HK-2 (cell line): ENCODE results near the gene DOCK10.
"Not testable (repeated sequence)": the region's sequence is repeated elsewhere in the genome, so short reads cannot be mapped to it uniquely, and the experiment has no call there.

ENCODE experiments used
- DNase-seq: peaks from one replicate; pipeline ENCODE4 v3.0.0-alpha.2; 2018; ENCODE audit not compliant: unreplicated experiment

Gene DOCK10

DNA sequence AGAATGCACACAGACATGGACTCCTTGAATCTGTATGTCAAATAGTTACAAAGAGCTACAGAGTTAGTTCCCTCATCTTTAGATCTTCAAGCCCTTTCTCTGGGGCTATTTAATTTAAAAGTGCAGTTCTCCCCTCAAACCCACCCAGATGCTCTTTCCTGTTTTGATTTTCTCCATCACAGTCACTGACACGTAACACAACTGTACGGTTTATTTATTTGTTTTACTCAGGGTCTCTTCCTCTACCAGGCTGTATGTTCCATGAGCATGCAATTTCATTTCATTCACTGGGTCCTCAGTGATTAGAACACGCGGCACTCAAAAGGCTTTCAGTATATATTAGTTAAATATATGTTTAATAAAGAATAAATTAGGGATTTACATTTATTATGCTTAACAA, 94.7 kb downstream of the DOCK10 start:
- no peak for DNase-seq

DNA sequence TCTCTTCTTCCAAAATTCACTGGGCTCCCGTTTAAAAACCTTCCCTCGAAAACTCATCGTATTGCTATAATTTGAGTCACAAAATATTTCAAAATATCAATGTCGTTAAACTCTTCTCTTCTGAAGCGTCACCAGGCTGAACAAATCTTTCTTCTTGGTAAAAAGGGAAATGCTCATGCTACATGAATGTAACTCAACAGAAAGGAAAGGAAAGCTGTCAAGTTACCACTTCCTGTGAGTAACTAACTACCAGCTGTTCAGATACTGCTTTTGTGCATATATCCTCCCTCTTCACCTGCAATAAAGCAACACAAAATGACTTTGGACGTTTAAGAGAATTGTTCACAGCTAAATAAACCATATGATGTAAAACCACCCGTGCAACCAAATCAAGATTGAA, 95.4 kb downstream of the DOCK10 start:
- DNase-seq = no peak

DNA sequence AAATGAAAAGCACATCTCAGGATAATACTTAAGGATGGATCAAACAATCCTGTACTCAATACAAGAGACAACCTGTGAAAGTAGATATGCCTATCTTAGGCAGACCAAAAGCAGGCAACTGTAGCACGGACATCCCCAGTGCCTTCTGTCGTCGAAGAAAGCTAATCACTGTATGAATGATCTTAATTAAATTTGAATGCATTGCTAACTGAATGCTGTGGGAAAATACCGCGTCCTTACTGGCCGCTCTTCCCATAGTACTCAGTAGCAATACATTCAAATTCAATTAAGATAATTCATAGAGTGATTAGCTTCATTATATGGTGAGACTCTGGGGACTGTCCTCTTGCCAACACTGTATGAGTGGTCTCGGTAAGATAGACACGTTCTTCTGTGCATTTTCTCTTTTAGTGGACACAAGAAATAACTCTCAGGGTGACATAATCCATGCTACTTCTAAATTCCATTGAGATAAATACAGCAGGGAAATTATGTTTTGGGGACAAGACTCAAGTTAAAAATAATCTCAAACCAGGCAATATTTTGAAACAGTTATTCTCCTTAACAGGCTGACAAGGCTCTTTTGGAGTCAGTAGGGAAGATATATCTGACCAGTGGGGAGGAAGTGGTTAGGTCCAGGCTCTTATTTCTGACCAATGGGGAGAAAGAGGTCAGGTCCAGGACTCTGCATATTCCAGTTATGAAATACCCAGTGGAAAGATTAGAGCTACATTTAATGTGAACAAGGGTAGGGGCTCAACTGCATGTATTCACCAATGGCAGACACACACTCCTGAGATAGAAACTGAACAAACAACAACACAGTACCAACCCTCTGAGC, 97.3 kb downstream of the DOCK10 start:
- DNase-seq = no peak

DNA sequence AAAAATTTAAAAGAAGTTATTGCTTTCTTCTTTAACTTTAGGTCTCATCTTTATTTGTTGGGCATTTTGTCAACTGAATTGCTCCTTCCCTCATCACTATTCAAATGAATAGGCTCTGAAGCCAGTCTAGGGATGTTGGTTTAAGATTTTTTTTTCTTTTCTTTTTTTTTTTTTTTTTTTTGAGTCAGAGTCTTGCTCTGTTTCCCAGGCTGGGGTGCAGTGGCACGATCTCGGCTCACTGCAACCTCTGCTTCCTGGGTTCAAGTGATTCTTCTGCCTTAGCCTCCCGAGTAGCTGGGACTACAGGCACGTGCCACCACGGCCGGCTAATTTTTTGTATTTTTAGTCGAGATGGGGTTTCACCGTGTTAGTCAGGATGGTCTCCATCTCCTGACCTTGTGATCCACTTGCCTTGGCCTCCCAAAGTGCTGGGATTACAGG, 98.6 kb downstream of the DOCK10 start:
- DNase-seq = not testable (repeated sequence)

GRCh38 chr2:224941960-224942359, 100.3 kb downstream of the DOCK10 start:
- DNase-seq = no peak

DNA sequence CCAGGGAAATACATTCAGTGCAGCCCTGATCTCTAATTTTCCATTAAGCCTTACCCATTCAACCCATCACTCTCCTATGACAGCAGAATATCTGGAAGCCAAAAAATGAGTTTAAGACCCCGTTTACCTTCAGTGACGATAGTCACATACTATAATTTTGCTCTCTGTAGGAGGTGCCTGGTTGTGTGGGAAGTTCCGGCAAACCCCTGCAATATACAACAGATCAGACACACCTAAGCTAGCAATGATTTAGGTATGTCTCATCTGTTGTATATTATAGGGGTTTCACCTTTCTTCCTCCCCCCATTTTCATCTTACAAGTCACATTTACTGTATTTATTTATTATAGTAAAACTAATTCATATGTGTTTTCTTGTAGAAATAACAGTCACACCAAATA, 101.7 kb downstream of the DOCK10 start:
- no peak for DNase-seq

- DNase-seq = no peak
Observed at GRCh38 chr2:224938651-224939182, 103.6 kb downstream of the DOCK10 start.

- no peak for DNase-seq
Observed at GRCh38 chr2:224937887-224938286, 104.4 kb downstream of the DOCK10 start.

DNA sequence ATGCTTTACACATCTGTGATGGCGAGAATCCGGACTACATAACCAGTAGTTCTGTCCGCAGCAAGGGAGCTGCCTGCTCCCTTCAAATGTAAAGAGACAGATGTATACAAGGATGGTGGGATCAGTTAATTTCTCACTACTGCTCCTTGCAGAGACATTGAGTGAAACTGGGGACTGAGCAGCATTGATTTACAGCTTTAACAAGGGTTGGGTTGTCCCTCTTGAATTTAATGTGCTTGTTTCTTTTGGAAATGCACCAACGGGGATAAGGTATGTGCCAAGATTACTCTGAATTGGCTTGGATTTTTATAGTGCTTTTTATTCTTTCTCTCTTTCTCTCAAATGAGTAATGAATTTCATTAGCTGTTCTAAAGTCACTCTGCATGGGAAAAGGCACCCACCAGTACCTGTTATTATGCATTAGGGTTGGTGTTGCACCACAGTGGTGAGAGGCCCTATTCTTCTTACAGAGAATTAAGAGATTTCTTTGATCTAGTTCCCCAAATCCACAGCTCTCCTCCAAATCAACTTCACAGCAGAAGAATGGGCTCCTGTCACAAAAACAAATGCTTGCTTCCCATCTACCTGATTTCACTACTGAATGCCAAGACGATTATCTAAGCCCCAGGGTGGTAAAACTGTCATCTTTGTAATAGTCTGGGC, 107.6 kb downstream of the DOCK10 start:
- DNase-seq = no peak

- no peak for DNase-seq
Observed at GRCh38 chr2:224933431-224933830, 108.8 kb downstream of the DOCK10 start.

GRCh38 chr2:224932522-224932921, 109.7 kb downstream of the DOCK10 start:
- DNase-seq = no peak

DNA sequence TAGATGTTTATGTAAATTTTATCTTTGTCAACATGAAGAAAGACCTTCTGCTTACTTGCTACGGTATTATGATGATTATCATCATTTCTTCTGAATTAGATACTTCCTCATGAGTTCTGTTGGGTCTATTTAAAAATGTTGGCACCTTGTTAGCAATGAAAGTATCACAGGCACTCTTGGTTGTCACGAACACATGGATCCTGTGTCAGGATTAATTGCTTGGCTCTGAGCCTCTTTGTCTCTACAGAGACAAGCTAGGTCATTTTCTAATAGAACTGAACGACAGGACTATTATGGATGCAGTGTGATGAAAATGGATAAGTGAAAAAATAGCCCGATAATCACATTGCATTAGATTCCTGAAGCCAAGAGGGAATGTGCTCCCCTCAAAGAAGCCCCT, 110.3 kb downstream of the DOCK10 start:
- no peak for DNase-seq

GRCh38 chr2:224930990-224931389, 111.3 kb downstream of the DOCK10 start:
- no peak for DNase-seq

- DNase-seq = no peak
Observed at GRCh38 chr2:224930124-224930523, 112.1 kb downstream of the DOCK10 start.

DNA sequence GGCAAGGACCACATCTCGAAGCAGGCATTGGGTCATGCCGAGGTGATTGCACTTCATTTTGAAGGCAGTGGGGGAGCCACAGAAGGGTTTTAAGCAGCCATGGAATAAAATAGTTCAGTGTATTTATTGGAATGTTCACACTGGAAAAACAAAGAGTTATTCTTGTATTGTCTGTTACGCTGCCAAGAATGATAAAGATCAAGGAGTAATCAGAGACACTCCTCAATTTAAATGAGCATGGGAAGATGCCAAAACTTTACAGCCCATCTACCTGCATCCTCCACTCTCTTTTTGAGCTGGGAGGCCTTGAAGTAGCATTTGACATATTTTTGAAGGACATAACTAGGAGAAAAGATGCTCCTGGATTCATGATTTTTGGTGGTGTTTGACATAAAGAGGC, 112.8 kb downstream of the DOCK10 start:
- no peak for DNase-seq

DNA sequence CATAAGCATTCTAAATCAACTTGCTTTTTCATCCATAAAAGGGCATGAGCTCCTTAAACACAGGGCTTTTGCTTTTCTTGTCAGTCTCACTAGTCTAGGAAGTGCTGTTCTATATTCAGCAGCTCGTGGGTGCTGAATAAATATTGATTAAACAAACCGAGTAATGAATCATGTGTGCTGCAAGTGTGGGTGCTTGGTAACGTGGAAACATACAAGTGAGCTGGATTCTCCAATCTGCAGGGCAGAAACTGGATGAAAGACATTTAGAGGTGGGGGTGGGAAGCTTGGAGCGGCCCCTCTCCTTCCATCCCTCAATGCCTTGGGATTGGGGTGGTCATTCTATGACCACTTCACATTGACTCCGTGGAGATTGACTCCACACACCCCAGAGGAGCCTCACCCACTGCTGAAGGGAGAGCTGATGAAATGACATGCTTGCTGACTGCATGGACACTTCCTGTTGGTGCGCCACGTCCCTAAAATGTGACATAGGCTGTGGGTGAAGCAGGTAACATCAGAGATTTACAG, 114.6 kb downstream of the DOCK10 start:
- DNase-seq = no peak

- no peak for DNase-seq
Observed at GRCh38 chr2:224927011-224927410, 115.3 kb downstream of the DOCK10 start.

GRCh38 chr2:224925810-224926100, 116.5 kb downstream of the DOCK10 start:
- no peak for DNase-seq

GRCh38 chr2:224925061-224925809, 117.0 kb downstream of the DOCK10 start:
- no peak for DNase-seq

GRCh38 chr2:224924631-224925030, 117.6 kb downstream of the DOCK10 start:
- DNase-seq = no peak

- DNase-seq = no peak
Observed at GRCh38 chr2:224922142-224922727, 120.0 kb downstream of the DOCK10 start.
